LNCAP (cell line): ENCODE results near the gene DISP2.

Experiments
- CTCF ChIP-seq: fragments of 450-650 bp; IDR thresholded peaks from 2 replicates; pipeline ENCODE4 v1.5.1; 2017; ENCODE audit warnings: mild to moderate bottlenecking

The DISP2 gene

GRCh38 chr15:40346579-40347558 lies 11.2 kb upstream of the DISP2 start:
- TF ChIP-seq CTCF = no peak

GRCh38 chr15:40347559-40348473 lies 10.2 kb upstream of the DISP2 start:
- no peak for TF ChIP-seq CTCF

- TF ChIP-seq CTCF = no peak
Observed at GRCh38 chr15:40348474-40348870, 9.5 kb upstream of the DISP2 start.

- no peak for TF ChIP-seq CTCF
Observed at GRCh38 chr15:40349163-40349562, 8.9 kb upstream of the DISP2 start.

GRCh38 chr15:40352281-40352901 lies 5.6 kb upstream of the DISP2 start:
- no peak for TF ChIP-seq CTCF

- TF ChIP-seq CTCF = no peak
Observed at GRCh38 chr15:40353697-40354096, 4.3 kb upstream of the DISP2 start.
